H1 (cell line): ENCODE measurements around the gene NME9. TPM values are rescaled to one million over a fixed set of nuclear protein-coding genes. Genes with fewer than 3 reads are reported as not detected.

Source experiments
- ASH2L ChIP-seq: fragments of 200-600, 300-600 bp; sonication (generic); IDR thresholded peaks from one replicate; pipeline ENCODE4 v1.7.1; 2017; ENCODE audit warnings: low read length
- BCL11A ChIP-seq, 2 experiments: IDR thresholded peaks; one replicate each; pipeline ENCODE4 v1.6.1; 2011; ENCODE audit warnings: low read depth in 2 of 2, low read length in 2 of 2, mild to moderate bottlenecking in 2 of 2
- E2F6 ChIP-seq: IDR thresholded peaks from 2 replicates; pipeline ENCODE4 v1.6.1; 2012; ENCODE audit warnings: inconsistent platforms
- EP300 ChIP-seq, 2 experiments: IDR thresholded peaks; 1 replicate in 1 of 2; 2 replicates in 1 of 2; pipeline ENCODE4 v1.6.1; 2011 to 2012; ENCODE audit warnings: low read depth in 2 of 2, low read length in 2 of 2, mild to moderate bottlenecking in 2 of 2, borderline replicate concordance in 1 of 2, inconsistent platforms in 1 of 2, moderate library complexity in 1 of 2
- KDM5A ChIP-seq: fragments of 200-600 bp; IDR thresholded peaks from 2 replicates; pipeline ENCODE4 v1.7.1; 2012; ENCODE audit warnings: mild to moderate bottlenecking, low read length, inconsistent platforms, mixed read lengths
- POLR2AphosphoS5 ChIP-seq: IDR thresholded peaks from 2 replicates; pipeline ENCODE4 v1.6.1; 2011; ENCODE audit warnings: low read depth, low read length
- RAD21 ChIP-seq, 2 experiments: IDR thresholded peaks in 1 of 2; conservative IDR thresholded peaks in 1 of 2; 2 replicates each; pipeline ENCODE4 v1.6.1; 2011; ENCODE audit warnings: low read depth in 2 of 2, low read length in 2 of 2, improper control_type of control experiment in 1 of 2, inconsistent platforms in 1 of 2, mild to moderate bottlenecking in 1 of 2, moderate library complexity in 1 of 2
- SIX5 ChIP-seq: IDR thresholded peaks from 2 replicates; pipeline ENCODE4 v1.6.1; 2011; ENCODE audit warnings: mild to moderate bottlenecking, low read depth, low read length
- TAF1 ChIP-seq: IDR thresholded peaks from 2 replicates; pipeline ENCODE4 v1.6.1; 2011; ENCODE audit warnings: mild to moderate bottlenecking, low read depth, low read length
- TAF7 ChIP-seq: optimal IDR thresholded peaks from 2 replicates; pipeline ENCODE3; 2011; ENCODE audit warnings: low read depth, mild to moderate bottlenecking, inconsistent platforms, low read length, moderate library complexity, borderline replicate concordance
- TBP ChIP-seq: IDR thresholded peaks from 2 replicates; pipeline ENCODE4 v1.6.1; 2011; ENCODE audit warnings: low read depth, low read length, improper control_type of control experiment
- TEAD4 ChIP-seq: IDR thresholded peaks from 2 replicates; pipeline ENCODE4 v1.6.1; 2012; ENCODE audit warnings: low read depth, low read length, inconsistent platforms, mixed read lengths
- USF2 ChIP-seq: IDR thresholded peaks from 2 replicates; pipeline ENCODE4 v1.6.1; 2011; ENCODE audit warnings: low read length, improper control_type of control experiment
- polyA plus RNA-seq, 7 experiments: library from polyadenylated mRNA; depleted of rRNA in 3 of 7; stranded (reverse) in 5 of 7; unstranded in 2 of 7; fragments of >200 nt in 5 of 7; fragments of 200-250 nt in 2 of 7; gene quantifications; 1 replicate in 5 of 7; 2 replicates in 1 of 7; 4 replicates in 1 of 7; pipeline versions ENCODE4 v1.2.1 to v1.2.3, GENCODE V29; 2011 to 2013; ENCODE audit warnings: missing spikeins in 2 of 7, mixed read lengths in 2 of 7
- total RNA-seq: library from RNA; stranded (reverse); fragmentation: NEBNext Ultra II Directional; extraction: Animal tissue kit (Norgen Biotek cat#: 25700); gene quantifications from 2 replicates; pipeline ENCODE4 v1.2.1, GENCODE V29; 2021

NME9 gene
- total and polyA plus RNA-seq, 2 of the 8 experiments (the other 6 are each of a cell fraction or from before 2014, with no cell fraction given): 0.11 TPM; not detected in 1

GRCh38 chr3:138354376-138354775, 24.7 kb upstream of the NME9 start (continued):
- TF ChIP-seq SIX5: no peak
- TF ChIP-seq ASH2L: no peak
- no peak for TF ChIP-seq RAD21 (IDR thresholded peaks at IDR 0.05 in 1 of 2, conservative IDR thresholded peaks at IDR 0.05 in 1 of 2; ENCODE audit: low read depth in 2 of 2, low read length in 2 of 2)
- no peak for TF ChIP-seq TAF7
- no peak for TF ChIP-seq EP300 (IDR thresholded peaks at IDR 0.05; ENCODE audit: borderline replicate concordance in 1 of 2, low read depth in 2 of 2, low read length in 2 of 2)
- no peak for TF ChIP-seq POLR2AphosphoS5
- TF ChIP-seq USF2: no peak
- no peak for TF ChIP-seq TAF1
- TF ChIP-seq TEAD4: no peak
- TF ChIP-seq E2F6: no peak
- no peak for TF ChIP-seq BCL11A (IDR thresholded peaks at IDR 0.05; ENCODE audit: low read depth in 2 of 2, low read length in 2 of 2)
- TF ChIP-seq KDM5A: no peak
- TF ChIP-seq TBP: no peak
- TF ChIP-seq, all 59 proteins: peak for 0
